H1 (cell line): Measurements from ENCODE around the gene CDK4. TPM values are rescaled to one million over a fixed set of nuclear protein-coding genes. Genes with fewer than 3 reads are reported as not detected.

Experiments
- CTCF ChIA-PET: fragments of 300-600 bp; sonication (Branson Sonifier 250); formaldehyde crosslinking; loops from one replicate; lab custom pipeline; 2021; ENCODE audit not compliant: partially characterized antibody; lab: Charles Lee
- POLR2A ChIA-PET: fragments of 300-600 bp; sonication (Branson Sonifier 250); formaldehyde crosslinking; loops from one replicate; lab custom pipeline; 2021; ENCODE audit warnings: inconsistent platforms; ENCODE audit not compliant: partially characterized antibody; lab: Charles Lee
- DNase-seq, 2 experiments: peaks; one replicate each; pipeline versions ENCODE4 v3.0.0 to v3.0.0-alpha.2; 2010 to 2022; ENCODE audit warnings: low spot score in 2 of 2, low read depth in 1 of 2, mixed read lengths in 1 of 2
- FAIRE-seq: peaks from 2 replicates; lab custom pipeline; 2011; peaks lifted over from hg19 to GRCh38; lab: Jason Lieb, UNC
- H2AFZ ChIP-seq: 2 replicates; pipeline ENCODE4 v1.8.1; 2012; ENCODE audit warnings: low read length, inconsistent platforms
- H2AK5ac ChIP-seq: 2 replicates; pipeline ENCODE4 v1.6.1; 2013; ENCODE audit warnings: low read depth, low read length
- H2BK120ac ChIP-seq: replicated peaks from 2 replicates; pipeline ENCODE3; 2013; ENCODE audit warnings: low read depth, low read length, inconsistent platforms
- H2BK12ac ChIP-seq: 2 replicates; pipeline ENCODE4 v1.6.1; 2013; ENCODE audit warnings: low read depth, low read length
- H2BK15ac ChIP-seq: 2 replicates; pipeline ENCODE4 v1.6.1; 2013; ENCODE audit warnings: low read length
- H2BK20ac ChIP-seq: 2 replicates; pipeline ENCODE4 v1.6.1; 2013; ENCODE audit warnings: low read length
- H2BK5ac ChIP-seq: 2 replicates; pipeline ENCODE4 v1.6.1; 2013; ENCODE audit warnings: low read depth, low read length
- H3K14ac ChIP-seq: 2 replicates; pipeline ENCODE4 v1.6.1; 2013; ENCODE audit warnings: inconsistent platforms; ENCODE audit not compliant: insufficient read length
- H3K18ac ChIP-seq: 2 replicates; pipeline ENCODE4 v1.6.1; 2013; ENCODE audit warnings: low read length; ENCODE audit errors: extremely low read depth
- H3K23ac ChIP-seq: 2 replicates; pipeline ENCODE4 v1.6.1; 2013; ENCODE audit warnings: inconsistent platforms; ENCODE audit not compliant: insufficient read length
- H3K23me2 ChIP-seq: 2 replicates; pipeline ENCODE4 v1.6.1; 2013; ENCODE audit warnings: low read depth, low read length
- H3K27ac ChIP-seq: 2 replicates; pipeline ENCODE4 v1.6.1; 2011; ENCODE audit warnings: low read depth, low read length, inconsistent platforms
- H3K27me3 ChIP-seq, 4 experiments: replicated peaks in 1 of 4; 1 replicate in 1 of 4; 2 replicates in 3 of 4; pipeline versions ENCODE4 v1.6.1 to v1.8.1; 2011 to 2013; ENCODE audit warnings: low read length in 3 of 4, mild to moderate bottlenecking in 3 of 4, inconsistent platforms in 2 of 4, mixed read lengths in 2 of 4, moderate library complexity in 1 of 4; ENCODE audit not compliant: control insufficient read depth in 3 of 4, insufficient read depth in 3 of 4; ENCODE audit errors: extremely low read depth in 1 of 4
- H3K36me3 ChIP-seq, 4 experiments: 2 replicates each; pipeline versions ENCODE4 v1.6.1 to v1.8.1; 2011 to 2013; ENCODE audit warnings: mild to moderate bottlenecking in 4 of 4, low read length in 3 of 4, moderate library complexity in 2 of 4, control low read depth in 1 of 4, inconsistent platforms in 1 of 4; ENCODE audit not compliant: insufficient read depth in 4 of 4, control insufficient read depth in 2 of 4
- H3K4ac ChIP-seq: replicated peaks from 2 replicates; pipeline ENCODE3; 2013; ENCODE audit warnings: low read length, low read depth, mixed read lengths, inconsistent platforms; ENCODE audit not compliant: insufficient read length
- H3K4me1 ChIP-seq, 4 experiments: replicated peaks in 1 of 4; 1 replicate in 1 of 4; 2 replicates in 3 of 4; pipeline versions ENCODE4 v1.6.1 to v1.8.1; 2011 to 2013; ENCODE audit warnings: low read length in 3 of 4, inconsistent platforms in 2 of 4, mixed read lengths in 1 of 4; ENCODE audit not compliant: insufficient read depth in 4 of 4, control insufficient read depth in 3 of 4
- H3K4me2 ChIP-seq, 2 experiments: 2 replicates each; pipeline versions ENCODE4 v1.6.1 to v1.8.1; 2011 to 2013; ENCODE audit warnings: low read depth in 2 of 2, low read length in 2 of 2, control low read depth in 1 of 2, inconsistent platforms in 1 of 2, mild to moderate bottlenecking in 1 of 2; ENCODE audit not compliant: insufficient read depth in 1 of 2
- H3K4me3 ChIP-seq, 4 experiments: fragments of 200-600, 300-600 bp in 1 of 4; sonication (generic), shearing (Covaris generic), sonication (Bioruptor Twin) in 1 of 4; 2 replicates each; pipeline versions ENCODE4 v1.5.1 to v1.8.1; 2011 to 2016; ENCODE audit warnings: low read length in 4 of 4, low read depth in 3 of 4, control low read depth in 2 of 4, inconsistent platforms in 2 of 4, mild to moderate bottlenecking in 2 of 4, mixed read lengths in 1 of 4, moderate library complexity in 1 of 4; ENCODE audit not compliant: insufficient read depth in 2 of 4; ENCODE audit errors: extremely low read depth in 1 of 4
- H3K56ac ChIP-seq: replicated peaks from 2 replicates; pipeline ENCODE3; 2013; ENCODE audit warnings: low read depth, mild to moderate bottlenecking, mixed read lengths, low read length, inconsistent platforms; ENCODE audit not compliant: insufficient read length
- H3K79me1 ChIP-seq: 2 replicates; pipeline ENCODE4 v1.6.1; 2013; ENCODE audit warnings: low read depth, low read length, control low read depth
- H3K79me2 ChIP-seq, 2 experiments: 2 replicates each; pipeline versions ENCODE4 v1.6.1 to v1.8.1; 2012 to 2013; ENCODE audit warnings: low read length in 2 of 2, mild to moderate bottlenecking in 2 of 2, inconsistent platforms in 1 of 2; ENCODE audit not compliant: insufficient read depth in 2 of 2, control insufficient read depth in 1 of 2
- H3K9ac ChIP-seq, 4 experiments: replicated peaks in 1 of 4; 1 replicate in 1 of 4; 2 replicates in 3 of 4; pipeline versions ENCODE4 v1.6.1 to v1.8.1; 2011 to 2013; ENCODE audit warnings: low read depth in 3 of 4, low read length in 3 of 4, control low read depth in 2 of 4, mild to moderate bottlenecking in 2 of 4, moderate library complexity in 2 of 4, inconsistent platforms in 1 of 4; ENCODE audit errors: extremely low read depth in 1 of 4
- H3K9me3 ChIP-seq, 2 experiments: 2 replicates each; pipeline versions ENCODE4 v1.6.1 to v1.8.1; 2012 to 2013; ENCODE audit warnings: mild to moderate bottlenecking in 2 of 2, moderate library complexity in 2 of 2, control low read depth in 1 of 2, inconsistent platforms in 1 of 2, low read depth in 1 of 2, low read length in 1 of 2, mixed read lengths in 1 of 2; ENCODE audit not compliant: insufficient read depth in 2 of 2
- H4K20me1 ChIP-seq, 2 experiments: replicated peaks in 1 of 2; 2 replicates each; pipeline versions ENCODE3 to v1.8.1; 2011 to 2013; ENCODE audit warnings: inconsistent platforms in 2 of 2, low read length in 2 of 2, mild to moderate bottlenecking in 1 of 2; ENCODE audit not compliant: insufficient read depth in 2 of 2, control insufficient read depth in 1 of 2
- H4K5ac ChIP-seq: 2 replicates; pipeline ENCODE4 v1.6.1; 2013; ENCODE audit warnings: low read length, low read depth, mixed read lengths, inconsistent platforms; ENCODE audit not compliant: insufficient read length
- H4K8ac ChIP-seq: 2 replicates; pipeline ENCODE4 v1.8.0; 2013; ENCODE audit warnings: mild to moderate bottlenecking, moderate library complexity, low read length, inconsistent platforms; ENCODE audit not compliant: insufficient read depth; ENCODE audit errors: extremely low read depth
- H4K91ac ChIP-seq: replicated peaks from 2 replicates; pipeline ENCODE3; 2013; ENCODE audit warnings: low read length, mixed read lengths, inconsistent platforms; ENCODE audit not compliant: insufficient read length
- CHD2 ChIP-seq: IDR thresholded peaks from 2 replicates; pipeline ENCODE4 v1.6.1; 2012; ENCODE audit warnings: low read length, improper control_type of control experiment
- JUND ChIP-seq: IDR thresholded peaks from 2 replicates; pipeline ENCODE4 v1.6.1; 2011; ENCODE audit warnings: mild to moderate bottlenecking, improper control_type of control experiment, low read length
- POLR2A ChIP-seq, 2 experiments: IDR thresholded peaks; 1 replicate in 1 of 2; 2 replicates in 1 of 2; pipeline ENCODE4 v1.6.1; 2011; ENCODE audit warnings: low read depth in 2 of 2, low read length in 2 of 2, mild to moderate bottlenecking in 2 of 2; ENCODE audit errors: control extremely low read depth in 1 of 2
- SP1 ChIP-seq: IDR thresholded peaks from 2 replicates; pipeline ENCODE4 v1.6.1; 2011; ENCODE audit warnings: low read depth, low read length
- WGBS, 2 experiments: shearing (Covaris generic) in 1 of 2; methylation state at CpG; one replicate each; pipeline versions ENCODE4 v1.1.6 to v1.1.7; 2013 to 2015; ENCODE audit warnings: low lambda C conversion rate in 2 of 2, mixed read lengths in 2 of 2, inconsistent platforms in 1 of 2, low coverage in 1 of 2, missing lambda C conversion rate in 1 of 2; ENCODE audit not compliant: insufficient replicate concordance in 2 of 2, insufficient coverage in 1 of 2, insufficient read length in 1 of 2; ENCODE audit errors: extremely low coverage in 1 of 2, missing lambda C conversion rate in 1 of 2; 5-methylcytosine and 5-hydroxymethylcytosine counted together
- polyA plus RNA-seq, 7 experiments: library from polyadenylated mRNA; depleted of rRNA in 3 of 7; stranded (reverse) in 5 of 7; unstranded in 2 of 7; fragments of >200 nt in 5 of 7; fragments of 200-250 nt in 2 of 7; gene quantifications; 1 replicate in 5 of 7; 2 replicates in 1 of 7; 4 replicates in 1 of 7; pipeline versions ENCODE4 v1.2.1 to v1.2.3, GENCODE V29; 2011 to 2013; ENCODE audit warnings: missing spikeins in 2 of 7, mixed read lengths in 2 of 7
- total RNA-seq: library from RNA; stranded (reverse); fragmentation: NEBNext Ultra II Directional; extraction: Animal tissue kit (Norgen Biotek cat#: 25700); gene quantifications from 2 replicates; pipeline ENCODE4 v1.2.1, GENCODE V29; 2021

CDK4 gene
- total and polyA plus RNA-seq, 2 of the 8 experiments (the other 6 are each of a cell fraction or from before 2014, with no cell fraction given) = 174 to 368 TPM

- H4K8ac ChIP-seq = no peak overlapping the region
- no peak overlapping the region for H2BK15ac ChIP-seq
- no peak overlapping the region; the same call in 1 of the 2 replicates for H3K27ac ChIP-seq
- H4K5ac ChIP-seq = no peak overlapping the region
- TF ChIP-seq JUND = no peak
- TF ChIP-seq SP1 = no peak
- no peak for TF ChIP-seq CHD2
- TF ChIP-seq POLR2A (IDR thresholded peaks at IDR 0.05; ENCODE audit: control extremely low read depth in 1 of 2, low read depth in 2 of 2, low read length in 2 of 2) = no peak
- H3K36me3 ChIP-seq = peaks cover 0 to 5% (median 2%) of the 10 kb centered on the region in 4 experiments; a peak in 3 of 8 replicates
- H3K4me1 ChIP-seq = no peaks in the 10 kb centered on the region
- no peak overlapping the region for H3K4me2 ChIP-seq
- H2BK120ac ChIP-seq = no peak overlapping the region
- no peak overlapping the region for H3K14ac ChIP-seq
- H2AK5ac ChIP-seq = no peak overlapping the region
- no peak overlapping the region for H3K56ac ChIP-seq
- H3K9me3 ChIP-seq = no peaks in the 10 kb centered on the region
- no peak overlapping the region for H2BK12ac ChIP-seq
- H3K23ac ChIP-seq = no peak overlapping the region
- H3K79me2 ChIP-seq = peaks cover 0 to 16% of the 10 kb centered on the region in 2 experiments; a peak in 2 of 4 replicates
- no peak overlapping the region for H3K18ac ChIP-seq
- peaks cover 2% of the 10 kb centered on the region; the same call in 1 of the 2 replicates for H3K23me2 ChIP-seq
- H3K4me3 ChIP-seq = no peak overlapping the region
- DNase-seq (no peak), FAIRE-seq (no peak)
- POLR2A ChIA-PET = interaction anchor here (1.0 to 1.6 kb wide), 3 partner anchors 8 to 14 kb away, joined by 3 to 6 read pairs (median 5); partner anchors contain the start of genes CYP27B1, EEF1AKMT3 and METTL1
- no peak overlapping the region for H4K91ac ChIP-seq
- H2BK5ac ChIP-seq = no peak overlapping the region
- WGBS, 2 experiments = 90% methylated on average over 4 of the region's 4 CpGs; no CpG with 5 or more reads in 1 of the 2 experiments
- no peak overlapping the region for H2BK20ac ChIP-seq
- CTCF ChIA-PET = interaction anchor here (1.1 to 4.7 kb wide), 9 partner anchors 10 to 52 kb away, joined by 3 to 28 read pairs (median 5); partner anchors contain the start of gene CYP27B1
- no peaks in the 10 kb centered on the region for H3K27me3 ChIP-seq
- no peak overlapping the region; a peak in 1 of 7 replicates for H3K9ac ChIP-seq
- no peaks in the 10 kb centered on the region for H3K79me1 ChIP-seq
- no peak overlapping the region for H2AFZ ChIP-seq
- H4K20me1 ChIP-seq = no peaks in the 10 kb centered on the region
- H3K4ac ChIP-seq = no peak overlapping the region
Observed at GRCh38 chr12:57780284-57780897, 28.3 kb upstream of the CDK4 start.
